ENCODE results near the gene SDHB.

DNA sequence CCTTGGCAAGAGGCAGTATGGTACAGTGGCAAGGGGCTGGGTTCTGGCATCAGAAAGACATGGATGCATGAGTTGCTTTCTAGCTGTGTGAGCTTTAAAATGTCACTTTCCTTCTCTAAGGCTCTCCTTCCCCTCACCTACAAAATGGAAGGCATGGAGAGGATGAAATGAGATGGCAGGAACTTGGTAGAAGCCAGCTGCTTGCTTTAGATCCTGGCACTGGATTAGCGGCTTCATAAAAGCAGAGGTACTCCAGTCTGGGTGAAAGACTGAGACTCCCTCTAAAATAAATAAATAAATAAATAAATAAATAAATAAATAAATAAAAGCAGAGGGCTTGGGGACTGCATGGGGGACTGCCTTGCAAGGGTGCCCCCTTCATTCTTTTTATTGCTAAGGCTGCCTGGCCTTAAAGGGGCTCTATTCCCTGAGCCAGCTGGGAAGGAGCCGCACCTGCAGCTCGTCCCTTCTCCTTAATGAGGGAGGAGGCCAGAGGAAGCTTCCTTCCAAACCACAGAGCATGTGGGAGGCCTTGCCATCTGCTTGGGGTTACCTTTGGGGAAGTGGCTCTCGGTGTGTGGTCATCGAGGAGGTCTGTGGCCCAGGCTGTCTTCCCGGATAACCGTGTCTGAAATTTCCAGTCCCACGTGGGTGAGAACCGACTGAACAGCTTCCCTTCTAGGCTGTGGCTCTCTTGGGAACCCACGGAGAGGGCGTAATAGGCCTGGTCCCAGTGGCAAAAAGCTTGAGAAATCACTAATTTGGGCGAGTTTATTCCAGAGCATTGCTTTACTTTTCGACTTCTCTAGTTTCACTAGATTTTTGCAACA, 40.1 kb downstream of the SDHB start:
- TF ChIP-seq, protein P1, sequence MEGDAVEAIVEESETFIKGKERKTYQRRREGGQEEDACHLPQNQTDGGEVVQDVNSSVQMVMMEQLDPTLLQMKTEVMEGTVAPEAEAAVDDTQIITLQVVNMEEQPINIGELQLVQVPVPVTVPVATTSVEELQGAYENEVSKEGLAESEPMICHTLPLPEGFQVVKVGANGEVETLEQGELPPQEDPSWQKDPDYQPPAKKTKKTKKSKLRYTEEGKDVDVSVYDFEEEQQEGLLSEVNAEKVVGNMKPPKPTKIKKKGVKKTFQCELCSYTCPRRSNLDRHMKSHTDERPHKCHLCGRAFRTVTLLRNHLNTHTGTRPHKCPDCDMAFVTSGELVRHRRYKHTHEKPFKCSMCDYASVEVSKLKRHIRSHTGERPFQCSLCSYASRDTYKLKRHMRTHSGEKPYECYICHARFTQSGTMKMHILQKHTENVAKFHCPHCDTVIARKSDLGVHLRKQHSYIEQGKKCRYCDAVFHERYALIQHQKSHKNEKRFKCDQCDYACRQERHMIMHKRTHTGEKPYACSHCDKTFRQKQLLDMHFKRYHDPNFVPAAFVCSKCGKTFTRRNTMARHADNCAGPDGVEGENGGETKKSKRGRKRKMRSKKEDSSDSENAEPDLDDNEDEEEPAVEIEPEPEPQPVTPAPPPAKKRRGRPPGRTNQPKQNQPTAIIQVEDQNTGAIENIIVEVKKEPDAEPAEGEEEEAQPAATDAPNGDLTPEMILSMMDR (conservative IDR thresholded peaks at IDR 0.05; ENCODE audit: low read depth, low read length), result no peak
- no peak for TF ChIP-seq EZH2 (IDR thresholded peaks at IDR 0.05; ENCODE audit: low read length, unreplicated experiment)
